Cardiac fibroblast (primary cell): ENCODE results near the gene SWI5.

Source experiments
- DNase-seq, 2 donors: peaks; one replicate each; pipeline versions ENCODE4 v3.0.0 to v3.0.0-alpha.2; 2010; ENCODE audit warnings: low read depth in 2 of 2
- H3K4me3 ChIP-seq, 2 donors: replicated peaks in 1 of 2; 1 replicate in 1 of 2; 2 replicates in 1 of 2; pipeline ENCODE4 v1.5.1; 2011; ENCODE audit warnings: low read depth in 2 of 2, low read length in 2 of 2, mild to moderate bottlenecking in 2 of 2, moderate library complexity in 1 of 2
- TF ChIP-seq, protein P1 (sequence below): IDR thresholded peaks from one replicate; pipeline ENCODE4 v1.5.1; 2011; ENCODE audit warnings: low read depth, mild to moderate bottlenecking, low read length, inconsistent platforms

SWI5 gene

GRCh38 chr9:128333451-128333869 lies 57.4 kb downstream of the SWI5 start:
- TF ChIP-seq, protein P1, sequence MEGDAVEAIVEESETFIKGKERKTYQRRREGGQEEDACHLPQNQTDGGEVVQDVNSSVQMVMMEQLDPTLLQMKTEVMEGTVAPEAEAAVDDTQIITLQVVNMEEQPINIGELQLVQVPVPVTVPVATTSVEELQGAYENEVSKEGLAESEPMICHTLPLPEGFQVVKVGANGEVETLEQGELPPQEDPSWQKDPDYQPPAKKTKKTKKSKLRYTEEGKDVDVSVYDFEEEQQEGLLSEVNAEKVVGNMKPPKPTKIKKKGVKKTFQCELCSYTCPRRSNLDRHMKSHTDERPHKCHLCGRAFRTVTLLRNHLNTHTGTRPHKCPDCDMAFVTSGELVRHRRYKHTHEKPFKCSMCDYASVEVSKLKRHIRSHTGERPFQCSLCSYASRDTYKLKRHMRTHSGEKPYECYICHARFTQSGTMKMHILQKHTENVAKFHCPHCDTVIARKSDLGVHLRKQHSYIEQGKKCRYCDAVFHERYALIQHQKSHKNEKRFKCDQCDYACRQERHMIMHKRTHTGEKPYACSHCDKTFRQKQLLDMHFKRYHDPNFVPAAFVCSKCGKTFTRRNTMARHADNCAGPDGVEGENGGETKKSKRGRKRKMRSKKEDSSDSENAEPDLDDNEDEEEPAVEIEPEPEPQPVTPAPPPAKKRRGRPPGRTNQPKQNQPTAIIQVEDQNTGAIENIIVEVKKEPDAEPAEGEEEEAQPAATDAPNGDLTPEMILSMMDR = no peak
- DNase-seq = no peak
- no peak overlapping the region for H3K4me3 ChIP-seq

GRCh38 chr9:128335161-128335560 lies 59.1 kb downstream of the SWI5 start:
- no peak for DNase-seq
- no peak overlapping the region for H3K4me3 ChIP-seq
- TF ChIP-seq, protein P1 = no peak

GRCh38 chr9:128335914-128336313 lies 59.8 kb downstream of the SWI5 start:
- DNase-seq = no peak
- H3K4me3 ChIP-seq = no peak overlapping the region
- TF ChIP-seq, protein P1 = no peak

GRCh38 chr9:128337936-128338335 lies 61.9 kb downstream of the SWI5 start:
- no peak for DNase-seq
- TF ChIP-seq, protein P1 = no peak
- no peak overlapping the region for H3K4me3 ChIP-seq
